GM21619 (cell line): Measurements from ENCODE around the gene SCUBE2.

Experiments used
- ATAC-seq: cut with Tn5 transposase; IDR thresholded peaks from one replicate; pipeline ENCODE4 v1.9.1; 2021; ENCODE audit not compliant: unreplicated experiment

The SCUBE2 gene

GRCh38 chr11:8971196-8971923, 120.0 kb downstream of the SCUBE2 start:
- ATAC-seq: no peak
